HL-60/S4 treated with retinoic acid at 250 ng/mL for 4 days and 3 days (cell line): ENCODE measurements around the gene PALD1.
"Not testable (repeated sequence)": the region's sequence is repeated elsewhere in the genome, so short reads cannot be mapped to it uniquely, and the experiment has no call there.

Source experiments
- in situ Hi-C: fragments of 300-500 bp; cut with MboI; formaldehyde crosslinking; loops from 2 replicates; pipeline ENCODE4 v1.7.0; 2022; ENCODE audit warnings: low sequenced_read_pairs

PALD1 gene

DNA sequence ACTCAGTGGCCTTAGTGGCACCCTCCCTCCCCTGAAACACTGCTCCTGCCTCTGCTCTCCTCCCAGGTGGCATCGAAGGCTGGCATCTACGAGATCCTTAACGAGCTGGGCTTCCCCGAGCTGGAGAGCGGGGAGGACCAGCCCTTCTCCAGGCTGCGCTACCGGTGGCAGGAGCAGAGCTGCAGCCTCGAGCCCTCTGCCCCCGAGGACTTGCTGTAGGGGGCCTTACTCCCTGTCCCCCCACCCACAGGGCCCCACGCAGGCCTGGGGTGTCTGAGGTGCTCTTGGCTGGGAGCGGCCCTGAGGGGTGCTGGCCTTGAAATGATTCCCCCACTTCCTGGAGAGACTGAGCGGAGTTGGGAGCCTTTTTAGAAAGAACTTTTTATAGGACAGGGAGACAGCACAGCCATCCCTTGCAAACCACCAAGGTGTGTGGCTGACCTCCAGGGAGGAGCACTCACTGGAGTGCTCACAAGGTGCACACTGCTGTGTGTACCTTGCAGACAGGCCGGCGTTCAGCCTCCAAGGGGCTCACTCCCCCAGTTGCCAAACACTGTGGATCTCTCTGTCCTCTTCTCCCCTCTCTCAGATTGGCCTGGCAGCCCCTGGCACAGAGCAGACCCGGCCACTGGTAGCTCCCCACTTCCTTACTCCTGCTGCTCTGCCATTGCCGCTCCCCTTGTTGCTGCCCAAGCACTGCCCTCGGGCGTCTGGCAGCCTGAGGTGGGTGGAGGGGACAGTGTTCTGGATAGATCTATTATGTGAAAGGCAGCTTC lies 88.1 kb downstream of the PALD1 start:
- in situ Hi-C loops = loop anchor here (10.0 kb wide), 1 partner anchor 188 kb away; no protein-coding TSS in a partner anchor

DNA sequence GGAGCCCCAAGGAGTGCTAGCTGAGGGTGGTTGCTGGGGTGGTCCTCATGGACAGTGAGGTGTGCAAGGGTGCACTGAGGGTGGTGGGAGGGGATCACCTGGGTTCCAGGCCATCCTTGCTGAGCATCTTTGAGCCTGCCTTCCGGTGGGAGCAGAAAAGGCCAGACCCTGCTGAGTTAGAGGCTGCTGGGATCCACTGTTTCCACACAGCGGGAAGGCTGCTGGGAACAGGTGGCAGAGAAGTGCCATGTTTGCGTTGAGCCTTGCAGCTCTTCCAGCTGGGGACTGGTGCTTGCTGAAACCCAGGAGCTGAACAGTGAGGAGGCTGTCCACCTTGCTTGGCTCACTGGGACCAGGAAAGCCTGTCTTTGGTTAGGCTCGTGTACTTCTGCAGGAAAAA lies 89.0 kb downstream of the PALD1 start:
- in situ Hi-C loops = loop anchor here (10.0 kb wide), 1 partner anchor 187 kb away; no protein-coding TSS in a partner anchor

DNA sequence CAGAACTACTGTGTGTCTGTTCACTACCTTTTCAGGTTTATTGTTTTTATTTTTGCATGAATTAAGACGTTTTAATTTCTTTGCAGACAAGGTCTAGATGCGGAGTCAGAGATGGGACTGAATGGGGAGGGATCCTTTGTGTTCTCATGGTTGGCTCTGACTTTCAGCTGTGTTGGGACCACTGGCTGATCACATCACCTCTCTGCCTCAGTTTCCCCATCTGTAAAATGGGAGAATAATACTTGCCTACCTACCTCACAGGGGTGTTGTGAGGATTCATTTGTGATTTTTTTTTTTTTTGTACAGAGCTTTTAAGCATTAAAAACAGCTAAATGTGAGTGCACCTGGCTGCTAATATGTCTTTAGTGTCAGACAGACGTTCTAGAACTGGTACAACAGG lies 89.5 kb downstream of the PALD1 start:
- in situ Hi-C loops = loop anchor here (10.0 kb wide), 1 partner anchor 187 kb away; no protein-coding TSS in a partner anchor

DNA sequence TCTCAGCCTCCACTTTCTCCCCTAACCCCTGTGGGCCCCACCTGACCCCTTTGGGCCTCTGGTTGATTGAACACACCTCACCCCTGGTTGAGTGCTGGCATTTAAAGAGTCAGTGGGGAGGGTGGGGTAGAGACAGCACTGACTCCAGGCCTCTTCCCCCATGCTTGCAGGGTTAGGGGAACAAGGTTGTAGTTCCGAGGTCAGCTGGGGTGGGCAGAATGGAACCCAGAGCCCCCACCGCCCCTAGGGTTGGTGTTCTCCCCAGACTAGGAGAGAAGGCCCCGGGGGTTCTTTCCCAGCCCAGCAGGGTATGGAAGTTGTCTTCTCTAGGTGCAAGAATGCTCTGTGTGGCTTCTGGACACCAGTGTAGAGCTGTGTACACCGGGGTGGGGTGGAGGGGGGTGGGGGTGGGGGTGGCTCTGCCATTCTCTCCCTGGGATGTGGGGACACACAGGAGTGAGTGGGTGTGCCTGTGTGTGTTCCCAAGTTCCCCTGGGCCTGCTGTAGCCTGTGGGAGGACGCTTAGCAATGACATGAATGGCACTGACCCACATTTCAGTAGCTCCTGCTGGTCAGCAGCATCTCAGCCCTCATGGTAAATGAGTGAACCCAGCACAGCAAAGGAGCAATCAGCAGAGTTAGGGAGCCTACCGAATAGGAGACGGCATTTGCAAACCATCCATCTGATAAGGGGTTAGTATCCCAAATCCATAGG lies 90.4 kb downstream of the PALD1 start:
- in situ Hi-C loops = loop anchor here (10.0 kb wide), 1 partner anchor 186 kb away; no protein-coding TSS in a partner anchor

DNA sequence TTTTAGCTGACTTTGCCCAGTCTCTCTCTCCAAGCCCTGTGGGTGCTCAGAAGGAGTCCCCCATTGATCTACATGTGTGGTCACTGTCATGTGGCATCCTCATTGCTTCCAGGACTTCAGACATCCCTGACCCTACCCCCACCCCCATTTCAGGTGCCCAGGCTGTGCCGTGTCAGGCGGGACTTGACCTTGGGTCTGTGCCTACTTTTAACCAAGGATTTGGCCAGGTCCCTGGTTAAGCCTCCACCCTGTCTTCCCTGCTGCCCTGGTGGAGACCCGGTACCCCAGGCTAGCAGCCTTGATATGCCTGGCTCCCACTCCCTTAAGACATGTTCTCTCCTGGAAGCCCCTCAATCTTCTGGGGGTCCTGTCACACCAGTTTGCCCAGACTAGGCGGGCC lies 92.7 kb downstream of the PALD1 start:
- in situ Hi-C loops = no loop called here

DNA sequence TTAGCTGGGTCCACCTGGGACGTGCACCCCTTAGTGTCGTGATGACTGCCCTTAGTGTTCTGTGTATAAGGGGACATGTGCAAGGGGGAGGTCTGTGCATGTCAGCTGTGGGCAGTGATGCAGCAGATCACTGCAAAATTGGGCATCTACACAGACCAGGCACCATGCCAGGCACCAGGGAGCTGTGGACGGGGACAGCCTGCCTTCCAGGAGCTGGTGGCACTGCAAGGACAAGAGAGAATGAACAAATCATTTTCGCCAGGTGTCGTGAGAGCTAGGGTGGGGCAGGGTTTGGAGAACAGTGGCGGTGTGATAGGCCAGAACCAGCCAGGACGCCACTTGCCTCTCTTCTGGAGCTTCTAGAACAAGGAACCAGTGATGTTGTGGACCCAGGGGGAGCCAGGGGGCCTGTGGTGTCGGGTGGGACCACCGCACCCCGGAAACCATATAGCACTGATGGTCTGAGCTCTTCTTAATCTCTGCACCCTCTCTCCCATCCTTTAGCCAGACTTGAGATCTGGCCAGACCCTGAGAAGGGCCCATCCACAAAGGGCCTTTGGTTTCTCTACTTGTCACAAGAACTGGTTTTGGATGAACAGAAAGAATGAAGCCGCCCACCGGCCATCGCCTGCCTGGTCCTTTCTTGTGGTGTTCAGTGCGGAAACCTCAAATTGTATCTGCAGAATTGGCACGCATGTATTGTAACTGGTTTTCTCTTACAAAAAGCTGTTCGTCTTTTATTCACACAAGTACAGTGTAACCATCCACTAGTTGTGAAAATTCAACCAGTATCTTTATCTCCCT lies 93.3 kb downstream of the PALD1 start:
- in situ Hi-C loops = no loop called here

DNA sequence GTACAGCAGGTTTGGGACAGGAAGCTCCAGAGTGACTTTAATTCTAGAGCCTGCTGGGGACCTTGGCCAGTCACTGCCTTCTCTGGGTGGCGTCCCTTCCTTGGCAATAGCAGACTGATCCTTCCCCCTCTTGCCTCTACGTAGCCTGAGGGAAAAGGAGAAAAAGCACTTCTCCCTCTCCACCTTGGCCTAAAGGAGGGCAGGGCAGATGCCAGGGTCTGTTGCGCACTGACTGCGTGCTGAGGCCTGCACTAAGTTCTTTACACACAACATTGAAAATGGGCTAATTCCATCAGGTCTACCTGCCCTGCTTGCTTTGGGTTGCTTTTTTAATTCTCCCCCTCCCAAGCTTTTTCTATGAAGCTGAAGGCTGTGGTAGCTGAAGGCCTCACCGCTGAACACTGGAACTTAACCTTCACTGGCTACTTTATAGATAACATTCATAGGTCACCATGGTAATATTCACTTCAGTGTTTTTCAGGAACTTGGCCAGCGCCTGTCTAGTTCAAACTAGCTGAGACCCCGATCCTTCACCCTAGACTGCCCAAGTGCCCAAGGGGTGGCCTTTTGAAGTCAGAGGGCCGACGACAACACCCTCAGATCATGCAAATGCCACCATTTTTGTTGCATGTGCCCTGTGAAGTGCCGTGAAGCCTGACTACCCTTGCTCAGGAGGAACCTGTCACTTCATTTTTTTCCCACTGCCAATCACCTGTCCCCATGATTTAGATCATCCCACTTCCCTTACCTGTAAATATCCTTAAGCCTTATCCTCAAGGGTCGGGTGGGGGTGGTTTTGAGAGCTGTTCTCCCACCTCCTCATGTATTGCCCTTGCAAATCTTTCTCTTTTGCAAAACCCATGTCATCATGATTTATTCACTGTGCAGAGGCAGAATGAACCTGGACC lies 95.3 kb downstream of the PALD1 start:
- in situ Hi-C loops = no loop called here

DNA sequence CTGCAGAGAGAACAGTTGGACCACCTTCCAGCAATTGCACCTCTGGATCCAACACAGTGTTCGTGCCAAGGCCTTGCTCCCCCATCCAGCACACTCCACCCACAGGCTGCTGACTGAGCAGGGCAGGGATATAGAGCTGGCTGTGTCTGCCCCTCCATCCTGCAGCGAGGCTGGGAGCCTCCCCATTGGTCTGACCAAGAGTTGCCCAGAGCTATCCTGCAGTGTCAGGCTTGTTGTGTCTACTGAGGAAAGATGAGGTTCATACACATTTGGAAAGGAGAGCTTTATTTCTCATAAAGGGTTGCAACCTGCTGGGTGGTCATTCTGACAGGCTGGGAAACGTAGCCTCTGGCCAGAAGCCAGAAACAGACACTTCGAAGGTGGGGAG lies 96.9 kb downstream of the PALD1 start:
- in situ Hi-C loops = no loop called here

DNA sequence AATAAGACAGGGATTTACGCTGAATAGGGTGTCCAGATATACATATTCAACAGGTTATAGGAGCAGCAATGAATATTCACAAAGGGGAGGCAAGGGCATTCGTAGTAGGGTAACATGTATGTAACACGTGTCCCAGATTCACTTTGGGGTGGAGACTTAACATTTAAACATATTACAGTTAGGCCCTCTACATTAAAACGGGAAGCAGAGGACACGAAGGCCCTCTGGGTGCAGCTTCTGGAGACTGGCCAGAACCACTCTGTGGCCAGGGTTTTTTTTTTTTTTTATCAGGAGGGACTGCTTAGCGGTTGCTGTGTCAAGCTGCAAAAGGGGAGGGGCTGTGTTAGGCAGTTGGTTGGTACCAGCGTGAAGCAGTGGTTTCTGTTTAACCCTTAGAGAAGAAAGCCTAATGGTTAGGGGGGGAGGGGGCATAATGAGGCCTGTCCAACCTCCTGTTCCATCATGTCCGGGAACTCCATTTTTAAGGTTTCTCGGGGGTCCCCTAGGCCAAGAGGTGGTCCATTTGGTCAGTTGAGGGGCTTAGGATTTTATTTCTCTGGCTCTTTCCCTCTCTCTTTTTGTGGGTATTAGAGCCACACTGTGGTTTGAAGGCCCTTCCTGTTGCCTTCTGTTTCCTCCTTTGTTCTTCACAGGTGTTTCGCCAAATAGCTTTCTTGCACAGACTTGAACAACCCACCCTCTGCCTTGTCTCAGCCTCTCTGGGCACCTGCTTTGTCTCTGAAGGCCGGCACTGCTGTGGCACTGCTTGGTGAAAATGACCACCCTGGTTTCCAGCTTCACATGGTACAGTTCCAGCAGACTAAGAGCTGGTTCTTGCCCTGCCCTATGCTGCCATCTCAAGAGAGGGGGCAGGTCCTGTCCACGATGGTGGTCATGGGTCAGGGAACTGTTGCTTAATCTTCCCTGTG lies 97.6 kb downstream of the PALD1 start:
- in situ Hi-C loops = no loop called here

DNA sequence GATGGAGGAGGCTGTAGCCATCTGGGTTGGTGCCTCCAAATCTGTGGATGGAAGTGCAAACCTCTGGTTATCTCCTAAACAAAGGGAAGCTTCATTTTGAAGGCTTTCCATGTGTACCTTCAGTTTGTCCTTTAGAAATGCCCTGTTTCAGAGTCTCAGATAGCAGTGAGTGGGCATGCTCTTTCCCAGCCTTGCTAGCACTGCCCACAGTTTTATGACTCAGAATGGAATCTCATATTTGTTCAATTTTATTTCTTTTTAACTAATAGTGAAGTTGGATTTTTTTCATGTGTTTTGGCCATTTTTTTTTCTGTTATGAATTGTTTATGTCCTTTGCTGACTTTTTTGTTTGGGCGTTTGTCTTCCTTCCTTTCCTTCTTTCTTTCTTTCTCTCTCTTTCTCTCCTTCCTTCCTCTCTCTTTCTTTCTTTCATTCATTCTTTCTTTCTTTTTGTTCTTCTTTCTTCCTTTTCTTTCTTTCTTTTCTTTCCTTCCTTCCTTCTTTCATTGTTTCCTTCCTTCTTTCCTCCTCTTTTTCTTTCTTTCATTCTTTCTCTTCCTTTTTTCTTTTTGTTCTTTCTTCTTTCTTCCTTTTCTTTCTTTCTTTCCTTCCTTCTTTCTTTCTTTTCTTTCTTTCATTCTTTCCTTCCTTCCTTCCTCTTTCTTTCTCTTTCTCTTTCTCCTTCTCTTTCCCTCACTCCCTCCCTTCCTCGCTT lies 98.4 kb downstream of the PALD1 start:
- in situ Hi-C loops = no loop called here

DNA sequence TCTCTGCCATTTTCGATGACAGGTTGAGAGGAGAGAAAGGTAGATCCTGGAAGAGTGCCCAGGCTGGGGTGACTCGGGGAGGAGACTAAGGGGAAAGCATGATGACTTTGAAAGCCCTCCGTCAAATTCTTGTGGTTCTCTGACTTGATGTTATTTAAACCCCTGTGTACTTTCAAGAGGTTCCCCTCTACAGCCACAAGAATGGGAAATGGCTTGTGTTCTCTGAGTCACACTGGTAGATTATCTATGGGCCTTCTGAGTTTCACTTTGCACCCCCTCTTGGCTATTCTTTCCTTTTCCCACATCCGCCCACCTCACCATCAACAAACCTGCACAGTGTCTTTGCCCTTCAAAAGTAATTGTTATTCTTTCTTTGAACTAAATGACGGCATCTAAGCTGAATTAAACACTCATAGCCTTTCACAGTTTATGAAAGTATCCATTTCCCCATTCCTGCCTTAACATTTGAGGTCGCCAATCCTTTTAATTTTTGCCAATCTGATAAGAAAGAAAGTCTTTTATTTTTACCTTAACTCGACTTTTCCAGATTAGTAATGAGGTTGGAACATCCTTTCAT lies 99.9 kb downstream of the PALD1 start:
- in situ Hi-C loops = no loop called here

DNA sequence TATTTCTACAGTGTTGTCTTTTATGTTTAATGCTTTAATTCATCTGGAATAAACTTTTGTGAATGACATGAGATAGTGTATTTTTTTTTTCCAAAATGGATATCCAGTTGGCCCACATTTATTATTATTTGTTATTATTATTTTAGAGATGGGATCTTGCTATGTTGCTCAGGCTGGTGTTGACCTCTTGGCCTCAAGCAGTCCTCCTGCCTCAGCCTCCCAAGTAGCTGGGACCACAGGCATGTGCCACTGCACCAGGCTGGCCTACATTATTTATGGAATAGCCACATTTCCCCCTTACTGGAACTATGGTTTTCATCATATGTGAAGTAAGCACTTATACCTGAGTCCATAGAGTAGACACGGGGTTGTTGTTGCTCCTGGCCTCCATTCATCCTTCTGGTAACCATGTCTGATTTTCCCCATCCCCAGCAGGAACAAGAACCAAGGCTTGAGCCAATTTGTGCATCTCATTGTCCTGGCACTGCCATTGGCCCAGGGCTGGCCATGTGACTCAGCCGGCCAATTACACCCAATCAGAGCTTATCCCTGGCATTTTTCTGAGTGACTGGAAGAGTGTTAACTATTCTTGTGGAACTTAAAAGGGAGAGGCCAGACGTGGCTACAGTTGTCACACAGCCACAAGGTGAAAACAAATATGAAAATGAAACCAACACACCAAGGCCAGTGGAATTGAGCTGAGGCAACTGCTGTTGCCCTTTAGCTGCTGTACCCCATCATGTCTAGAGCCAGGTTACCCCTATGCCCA lies 100.9 kb downstream of the PALD1 start:
- in situ Hi-C loops = no loop called here

DNA sequence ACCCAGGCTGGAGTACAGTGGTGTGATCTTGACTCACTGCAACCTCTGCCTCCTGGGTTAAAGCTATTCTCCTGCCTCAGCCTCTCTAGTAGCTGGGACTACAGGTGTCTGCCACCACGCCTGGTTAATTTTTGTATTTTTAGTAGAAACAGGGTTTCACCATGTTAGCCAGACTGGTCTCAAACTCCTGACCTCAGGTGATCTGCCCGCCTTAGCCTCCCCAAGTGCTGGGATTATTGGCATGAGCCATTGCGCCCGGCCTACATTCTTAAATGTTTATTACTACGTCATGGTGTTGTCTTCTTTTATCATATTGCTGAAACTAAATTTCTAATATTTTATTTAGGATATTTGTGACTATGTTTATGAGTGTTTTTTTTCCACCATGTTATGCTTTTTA lies 102.6 kb downstream of the PALD1 start:
- in situ Hi-C loops = not testable (repeated sequence)

DNA sequence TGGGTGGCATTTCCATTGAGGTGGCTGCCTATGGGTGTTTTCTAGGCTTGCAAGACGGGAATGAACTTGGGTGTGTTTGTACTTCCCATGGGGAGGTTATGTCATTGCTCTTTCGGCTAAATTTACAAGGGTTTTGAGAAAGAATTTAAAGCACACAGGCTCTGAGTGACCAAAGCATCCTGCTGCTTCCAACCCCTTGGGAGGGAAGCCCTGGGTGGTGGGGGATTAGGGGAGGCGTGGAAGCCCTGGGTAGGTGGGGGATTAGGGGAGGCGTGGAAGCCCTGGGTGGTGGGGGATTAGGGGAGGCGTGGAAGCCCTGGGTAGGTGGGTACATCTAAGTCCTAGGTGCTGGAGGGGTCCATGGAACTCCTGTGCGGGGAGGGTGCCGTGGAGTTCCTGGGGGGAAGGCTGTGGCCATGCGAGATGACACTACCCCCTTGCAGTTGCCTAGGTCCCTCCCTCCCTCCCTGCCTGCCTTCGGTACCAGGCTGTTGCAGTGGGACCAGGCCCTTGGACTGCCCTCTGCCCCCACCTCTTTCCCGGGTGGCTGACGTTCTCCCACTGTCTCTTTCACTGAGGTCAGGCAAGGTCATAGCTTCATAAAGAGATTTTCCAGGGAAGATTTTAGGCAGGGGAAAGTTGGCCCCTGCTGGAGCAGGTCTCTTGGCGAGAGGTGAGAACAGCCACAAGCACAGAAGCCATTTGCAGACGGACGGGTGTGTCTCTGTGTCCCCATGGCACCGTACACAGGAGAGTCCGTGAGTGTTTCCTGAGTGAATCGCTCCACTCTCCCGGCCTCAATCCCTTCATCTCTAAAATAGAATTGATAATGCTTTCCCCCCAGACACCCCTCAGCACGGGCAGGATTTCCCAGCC lies 104.5 kb downstream of the PALD1 start:
- in situ Hi-C loops = no loop called here

DNA sequence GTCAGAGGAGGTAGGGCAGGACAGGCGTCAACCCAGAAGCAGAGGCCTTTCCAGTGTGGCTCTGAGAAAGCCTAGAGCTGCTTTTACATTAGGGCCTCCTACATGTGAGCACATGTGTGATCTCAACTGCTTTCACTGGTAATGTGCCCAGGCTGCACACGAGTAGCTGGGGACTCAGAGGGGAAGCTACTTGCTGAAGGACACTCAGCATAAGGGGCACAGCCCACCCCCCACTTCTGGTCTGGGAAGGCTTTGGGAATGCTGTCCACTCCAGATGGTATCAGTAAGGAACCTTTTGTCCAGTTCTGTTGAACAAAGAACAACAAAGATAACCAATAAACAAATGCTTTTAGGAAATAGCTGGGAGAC lies 105.1 kb downstream of the PALD1 start:
- in situ Hi-C loops = no loop called here

DNA sequence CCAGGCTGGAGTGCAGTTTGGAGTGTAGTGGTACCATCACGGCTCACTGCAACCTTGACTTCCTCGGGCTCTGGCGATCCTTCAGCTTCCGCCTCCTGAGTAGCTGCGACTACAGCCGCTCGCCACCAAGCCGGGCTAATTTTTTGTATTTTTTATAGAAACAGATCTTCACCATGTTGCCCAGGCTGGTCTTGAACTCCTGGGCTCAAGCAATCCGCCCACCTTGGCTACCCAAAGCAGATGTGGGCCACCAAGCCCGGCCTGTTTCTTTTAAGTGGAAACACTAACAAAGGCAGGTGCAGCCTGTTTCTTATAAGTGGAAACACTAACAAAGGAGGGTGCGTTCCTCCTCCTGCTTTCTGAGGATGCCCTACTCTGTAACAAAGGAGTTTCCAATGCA lies 105.8 kb downstream of the PALD1 start:
- in situ Hi-C loops = no loop called here
